ENCODE data around the gene DCLRE1B. TPM values are rescaled to one million over a fixed set of nuclear protein-coding genes. Genes with fewer than 3 reads are reported as not detected.

DCLRE1B gene
- total RNA-seq, 1 donor from 2014 or later: 7.8 TPM

DNA sequence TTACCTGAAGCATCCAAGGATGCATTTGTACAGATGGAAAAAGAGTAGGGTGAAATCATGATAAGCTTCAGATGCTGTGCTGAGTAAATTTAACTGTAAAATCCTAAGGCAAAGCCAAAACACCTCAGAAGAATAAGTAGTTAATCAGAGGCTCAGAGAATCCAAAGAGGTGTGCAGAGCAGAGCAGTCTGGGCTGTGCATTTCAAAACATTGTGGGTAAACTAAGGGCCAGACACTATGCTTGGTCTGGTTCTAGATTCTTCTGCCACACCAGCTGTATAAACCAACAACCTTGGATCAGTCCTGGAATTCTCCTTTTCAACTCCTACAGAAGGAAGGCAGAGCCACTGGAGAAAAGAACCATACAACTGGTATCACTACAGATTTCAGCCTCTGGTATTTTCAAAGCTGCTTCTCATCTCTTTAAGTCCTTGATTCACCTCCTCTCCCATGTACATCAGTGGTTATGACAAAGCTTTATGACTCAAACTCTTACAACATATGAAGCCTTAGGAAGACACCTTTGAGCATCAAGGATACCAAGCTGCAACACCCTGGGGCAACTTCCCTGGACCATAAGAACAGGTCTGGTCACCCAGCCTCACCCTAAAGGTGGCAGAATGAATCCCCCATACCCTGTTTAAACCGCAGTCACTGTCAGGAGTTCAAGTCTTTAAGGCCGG, 12.4 kb downstream of the DCLRE1B start:
- Mint-ChIP-seq H3K36me3 (ENCODE audit: low read depth, unreplicated experiment) (no peaks in the 10 kb centered on the region), H3K4me1 (ENCODE audit: low read depth, unreplicated experiment) (peaks cover 8% of the 10 kb centered on the region), H3K27ac (ENCODE audit: unreplicated experiment) (no peak overlapping the region), H3K9me3 (ENCODE audit: unreplicated experiment) (no peaks in the 10 kb centered on the region), H3K27me3 (ENCODE audit: low read depth, unreplicated experiment) (peaks cover 8% of the 10 kb centered on the region), H3K4me3 (ENCODE audit: unreplicated experiment) (no peak overlapping the region)
- TF ChIP-seq, protein P1, sequence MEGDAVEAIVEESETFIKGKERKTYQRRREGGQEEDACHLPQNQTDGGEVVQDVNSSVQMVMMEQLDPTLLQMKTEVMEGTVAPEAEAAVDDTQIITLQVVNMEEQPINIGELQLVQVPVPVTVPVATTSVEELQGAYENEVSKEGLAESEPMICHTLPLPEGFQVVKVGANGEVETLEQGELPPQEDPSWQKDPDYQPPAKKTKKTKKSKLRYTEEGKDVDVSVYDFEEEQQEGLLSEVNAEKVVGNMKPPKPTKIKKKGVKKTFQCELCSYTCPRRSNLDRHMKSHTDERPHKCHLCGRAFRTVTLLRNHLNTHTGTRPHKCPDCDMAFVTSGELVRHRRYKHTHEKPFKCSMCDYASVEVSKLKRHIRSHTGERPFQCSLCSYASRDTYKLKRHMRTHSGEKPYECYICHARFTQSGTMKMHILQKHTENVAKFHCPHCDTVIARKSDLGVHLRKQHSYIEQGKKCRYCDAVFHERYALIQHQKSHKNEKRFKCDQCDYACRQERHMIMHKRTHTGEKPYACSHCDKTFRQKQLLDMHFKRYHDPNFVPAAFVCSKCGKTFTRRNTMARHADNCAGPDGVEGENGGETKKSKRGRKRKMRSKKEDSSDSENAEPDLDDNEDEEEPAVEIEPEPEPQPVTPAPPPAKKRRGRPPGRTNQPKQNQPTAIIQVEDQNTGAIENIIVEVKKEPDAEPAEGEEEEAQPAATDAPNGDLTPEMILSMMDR (IDR thresholded peaks at IDR 0.05; ENCODE audit: insufficient read depth, low read depth, low read length): no peak
- TF ChIP-seq EZH2 (IDR thresholded peaks at IDR 0.05; ENCODE audit: insufficient read depth, low read length): no peak
- no peak for FAIRE-seq
- H3K79me2 ChIP-seq (ENCODE audit: insufficient read depth, low read length): no peaks in the 10 kb centered on the region
- no peak overlapping the region for H3K4me3 ChIP-seq (ENCODE audit: insufficient read depth, low read depth, low read length)
- H3K9ac ChIP-seq (ENCODE audit: low read length): no peak overlapping the region
- no peak overlapping the region for H2AFZ ChIP-seq (ENCODE audit: low read depth, low read length)
- H3K36me3 ChIP-seq (ENCODE audit: insufficient read depth, low read length): no peaks in the 10 kb centered on the region
- H3K27me3 ChIP-seq (ENCODE audit: insufficient read depth, low read length): peaks cover 3% of the 10 kb centered on the region
- H4K20me1 ChIP-seq (ENCODE audit: insufficient read depth, low read length): no peaks in the 10 kb centered on the region
- no peak for DNase-seq (ENCODE audit: low read depth)
- no peak overlapping the region for H3K27ac ChIP-seq (ENCODE audit: low read depth, low read length)
- no peak overlapping the region for H3K4me2 ChIP-seq (ENCODE audit: low read length)
- H3K9me3 ChIP-seq (ENCODE audit: insufficient read depth, low read depth, low read length): no peaks in the 10 kb centered on the region
- peaks cover 3% of the 10 kb centered on the region for H3K4me1 ChIP-seq (ENCODE audit: insufficient read depth, low read length)

DNA sequence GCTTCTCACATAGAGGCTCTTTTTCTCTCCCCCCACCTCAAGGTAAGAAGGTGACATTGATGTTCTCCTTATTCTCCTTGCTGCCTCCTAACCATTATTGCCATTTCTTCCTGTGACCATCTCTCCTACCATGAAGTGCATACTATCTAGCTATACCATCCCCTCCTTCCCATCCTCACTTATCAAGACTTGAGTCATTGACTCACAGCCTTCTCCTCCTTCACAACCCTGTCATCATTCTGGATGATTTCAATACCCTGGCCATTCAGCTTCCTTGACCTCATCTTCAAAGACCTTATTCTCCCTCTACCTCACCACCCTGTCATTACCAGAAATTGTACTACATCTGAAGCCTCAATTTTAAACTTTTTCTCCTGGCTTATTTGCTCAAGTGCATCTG, 13.1 kb downstream of the DCLRE1B start:
- DNase-seq (ENCODE audit: low read depth): no peak
- H3K9me3 ChIP-seq (ENCODE audit: insufficient read depth, low read depth, low read length): no peaks in the 10 kb centered on the region
- no peaks in the 10 kb centered on the region for H4K20me1 ChIP-seq (ENCODE audit: insufficient read depth, low read length)
- no peak overlapping the region for H3K9ac ChIP-seq (ENCODE audit: low read length)
- Mint-ChIP-seq H3K27ac (ENCODE audit: unreplicated experiment) (no peak overlapping the region), H3K27me3 (ENCODE audit: low read depth, unreplicated experiment) (peaks cover 14% of the 10 kb centered on the region), H3K9me3 (ENCODE audit: unreplicated experiment) (no peaks in the 10 kb centered on the region), H3K4me1 (ENCODE audit: low read depth, unreplicated experiment) (peaks cover 1% of the 10 kb centered on the region), H3K4me3 (ENCODE audit: unreplicated experiment) (no peak overlapping the region), H3K36me3 (ENCODE audit: low read depth, unreplicated experiment) (no peaks in the 10 kb centered on the region)
- TF ChIP-seq EZH2 (IDR thresholded peaks at IDR 0.05; ENCODE audit: insufficient read depth, low read length): no peak
- TF ChIP-seq, protein P1 (IDR thresholded peaks at IDR 0.05; ENCODE audit: insufficient read depth, low read depth, low read length): no peak
- H3K27ac ChIP-seq (ENCODE audit: low read depth, low read length): no peak overlapping the region
- no peak overlapping the region for H2AFZ ChIP-seq (ENCODE audit: low read depth, low read length)
- no peak overlapping the region for H3K4me2 ChIP-seq (ENCODE audit: low read length)
- H3K4me3 ChIP-seq (ENCODE audit: insufficient read depth, low read depth, low read length): no peak overlapping the region
- no peaks in the 10 kb centered on the region for H3K4me1 ChIP-seq (ENCODE audit: insufficient read depth, low read length)
- H3K36me3 ChIP-seq (ENCODE audit: insufficient read depth, low read length): no peaks in the 10 kb centered on the region
- no peaks in the 10 kb centered on the region for H3K79me2 ChIP-seq (ENCODE audit: insufficient read depth, low read length)
- FAIRE-seq: no peak
- peaks cover 3% of the 10 kb centered on the region for H3K27me3 ChIP-seq (ENCODE audit: insufficient read depth, low read length)

DNA sequence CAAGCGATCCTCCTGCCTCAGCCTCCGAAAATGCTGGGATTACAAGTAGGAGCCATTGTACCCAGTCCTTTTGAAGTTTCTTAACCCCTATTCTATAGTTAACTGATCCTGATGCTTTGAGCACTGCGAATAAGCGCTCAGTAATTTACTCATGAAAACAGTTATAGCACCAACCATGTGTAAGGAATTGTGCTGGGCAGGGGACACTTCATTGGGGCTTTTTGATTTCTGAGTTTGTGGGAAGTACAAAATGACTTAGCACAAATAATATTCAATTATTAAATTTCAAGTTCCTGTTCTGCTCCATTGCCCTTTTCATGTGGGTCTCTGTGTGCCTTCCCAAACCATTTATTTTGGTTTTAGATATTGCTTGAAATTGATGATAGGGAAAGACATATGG, 17.8 kb downstream of the DCLRE1B start:
- no peak overlapping the region for H3K27ac ChIP-seq (ENCODE audit: low read depth, low read length)
- no peak overlapping the region for H3K4me3 ChIP-seq (ENCODE audit: insufficient read depth, low read depth, low read length)
- DNase-seq (ENCODE audit: low read depth) (no peak), FAIRE-seq (no peak)
- Mint-ChIP-seq H3K27ac (ENCODE audit: unreplicated experiment) (no peak overlapping the region), H3K9me3 (ENCODE audit: unreplicated experiment) (no peaks in the 10 kb centered on the region), H3K4me1 (ENCODE audit: low read depth, unreplicated experiment) (peaks cover 2% of the 10 kb centered on the region), H3K36me3 (ENCODE audit: low read depth, unreplicated experiment) (no peaks in the 10 kb centered on the region), H3K27me3 (ENCODE audit: low read depth, unreplicated experiment) (peaks cover 26% of the 10 kb centered on the region), H3K4me3 (ENCODE audit: unreplicated experiment) (no peak overlapping the region)
- peaks cover 4% of the 10 kb centered on the region for H3K4me1 ChIP-seq (ENCODE audit: insufficient read depth, low read length)
- TF ChIP-seq EZH2 (IDR thresholded peaks at IDR 0.05; ENCODE audit: insufficient read depth, low read length): no peak
- TF ChIP-seq, protein P1 (IDR thresholded peaks at IDR 0.05; ENCODE audit: insufficient read depth, low read depth, low read length): no peak
- H4K20me1 ChIP-seq (ENCODE audit: insufficient read depth, low read length): no peaks in the 10 kb centered on the region
- no peak overlapping the region for H3K4me2 ChIP-seq (ENCODE audit: low read length)
- no peaks in the 10 kb centered on the region for H3K9me3 ChIP-seq (ENCODE audit: insufficient read depth, low read depth, low read length)
- H3K27me3 ChIP-seq (ENCODE audit: insufficient read depth, low read length): peaks cover 3% of the 10 kb centered on the region
- no peaks in the 10 kb centered on the region for H3K36me3 ChIP-seq (ENCODE audit: insufficient read depth, low read length)
- H3K79me2 ChIP-seq (ENCODE audit: insufficient read depth, low read length): no peaks in the 10 kb centered on the region
- H2AFZ ChIP-seq (ENCODE audit: low read depth, low read length): no peak overlapping the region
- no peak overlapping the region for H3K9ac ChIP-seq (ENCODE audit: low read length)

Data from astrocyte (in vitro differentiated cells and primary cell).